H9 (cell line): Measurements from ENCODE around the gene TACC2. TPM values are rescaled to one million over a fixed set of nuclear protein-coding genes. Genes with fewer than 3 reads are reported as not detected.

ENCODE experiments used
- DNase-seq: peaks from one replicate; pipeline ENCODE4 v3.0.0-alpha.2; 2017
- H2AFZ ChIP-seq: one replicate; pipeline ENCODE4 v1.6.1; 2013; ENCODE audit warnings: mild to moderate bottlenecking, low read length, control low read depth, moderate library complexity
- H2AK5ac ChIP-seq: 2 replicates; pipeline ENCODE4 v1.6.1; 2013; ENCODE audit warnings: low read length, control low read depth, mixed read lengths; ENCODE audit not compliant: insufficient read length
- H2BK120ac ChIP-seq: one replicate; pipeline ENCODE4 v1.6.1; 2013; ENCODE audit warnings: low read depth, mild to moderate bottlenecking, low read length, control low read depth, inconsistent platforms; ENCODE audit not compliant: poor library complexity, severe bottlenecking
- H2BK12ac ChIP-seq: 2 replicates; pipeline ENCODE4 v1.6.1; 2013; ENCODE audit warnings: low read length, control low read depth, mixed read lengths, low read depth; ENCODE audit not compliant: insufficient read length
- H2BK15ac ChIP-seq: 2 replicates; pipeline ENCODE4 v1.6.1; 2013; ENCODE audit warnings: low read depth, low read length, control low read depth
- H2BK20ac ChIP-seq: one replicate; pipeline ENCODE4 v1.6.1; 2013; ENCODE audit warnings: low read depth, mild to moderate bottlenecking, low read length, control low read depth, inconsistent platforms; ENCODE audit not compliant: poor library complexity, severe bottlenecking
- H2BK5ac ChIP-seq: 2 replicates; pipeline ENCODE4 v1.6.1; 2013; ENCODE audit warnings: low read length, control low read depth, mixed read lengths; ENCODE audit not compliant: insufficient read length
- H3K14ac ChIP-seq: 2 replicates; pipeline ENCODE4 v1.6.1; 2013; ENCODE audit warnings: low read length, control low read depth; ENCODE audit not compliant: insufficient read depth
- H3K18ac ChIP-seq: 2 replicates; pipeline ENCODE4 v1.6.1; 2013; ENCODE audit warnings: low read depth, mild to moderate bottlenecking, mixed read lengths, low read length, control low read depth; ENCODE audit not compliant: insufficient read length
- H3K23ac ChIP-seq: 2 replicates; pipeline ENCODE4 v1.6.1; 2013; ENCODE audit warnings: low read length, control low read depth, mixed read lengths, low read depth; ENCODE audit not compliant: insufficient read length
- H3K23me2 ChIP-seq: 2 replicates; pipeline ENCODE4 v1.6.1; 2013; ENCODE audit warnings: low read depth, mild to moderate bottlenecking, mixed read lengths, low read length, control low read depth; ENCODE audit not compliant: insufficient read length, poor library complexity, severe bottlenecking
- H3K27ac ChIP-seq: 2 replicates; pipeline ENCODE4 v1.5.1; 2013; ENCODE audit warnings: low read length, control low read depth, mixed read lengths, low read depth; ENCODE audit not compliant: insufficient read length
- H3K27me3 ChIP-seq: 2 replicates; pipeline ENCODE4 v1.6.1; 2013; ENCODE audit warnings: low read length, control low read depth, inconsistent platforms; ENCODE audit not compliant: insufficient read depth
- H3K4ac ChIP-seq: 2 replicates; pipeline ENCODE4 v1.6.1; 2013; ENCODE audit warnings: low read depth, mild to moderate bottlenecking, control low read depth, inconsistent platforms, low read length, moderate library complexity
- H3K4me1 ChIP-seq: 2 replicates; pipeline ENCODE4 v1.6.1; 2013; ENCODE audit warnings: low read length, control low read depth, inconsistent platforms; ENCODE audit not compliant: insufficient read depth
- H3K4me2 ChIP-seq: 2 replicates; pipeline ENCODE4 v1.6.1; 2013; ENCODE audit warnings: low read length, control low read depth, mixed read lengths; ENCODE audit not compliant: insufficient read length, insufficient read depth
- H3K56ac ChIP-seq: 2 replicates; pipeline ENCODE4 v1.6.1; 2013; ENCODE audit warnings: low read depth, mild to moderate bottlenecking, mixed read lengths, low read length, control low read depth; ENCODE audit not compliant: insufficient read length
- H3K79me1 ChIP-seq: 2 replicates; pipeline ENCODE4 v1.6.1; 2013; ENCODE audit warnings: low read depth, mild to moderate bottlenecking, moderate library complexity, low read length, control low read depth, inconsistent platforms; ENCODE audit not compliant: insufficient read depth, poor library complexity, severe bottlenecking
- H3K79me2 ChIP-seq: 2 replicates; pipeline ENCODE4 v1.6.1; 2013; ENCODE audit warnings: low read length, control low read depth, inconsistent platforms; ENCODE audit not compliant: insufficient read depth
- H3K9ac ChIP-seq: 2 replicates; pipeline ENCODE4 v1.6.1; 2013; ENCODE audit warnings: low read length, control low read depth, mixed read lengths; ENCODE audit not compliant: insufficient read length; ENCODE audit errors: extremely low read depth
- H3K9me3 ChIP-seq: one replicate; pipeline ENCODE4 v1.6.1; 2013; ENCODE audit warnings: low read depth, low read length, inconsistent platforms; ENCODE audit not compliant: control insufficient read depth
- H3T11ph ChIP-seq: one replicate; pipeline ENCODE4 v1.6.1; 2013; ENCODE audit warnings: mild to moderate bottlenecking, low read length, control low read depth, inconsistent platforms
- H4K20me1 ChIP-seq: one replicate; pipeline ENCODE4 v1.6.1; 2013; ENCODE audit not compliant: control insufficient read depth, insufficient read length, insufficient read depth
- H4K5ac ChIP-seq: 2 replicates; pipeline ENCODE4 v1.6.1; 2013; ENCODE audit warnings: low read depth, mild to moderate bottlenecking, mixed read lengths, low read length, control low read depth; ENCODE audit not compliant: insufficient read length
- H4K8ac ChIP-seq: replicated peaks from 2 replicates; pipeline ENCODE4 v1.6.1; 2013; ENCODE audit warnings: low read length, control low read depth, mixed read lengths, low read depth; ENCODE audit not compliant: insufficient read length
- H4K91ac ChIP-seq: 2 replicates; pipeline ENCODE4 v1.6.1; 2013; ENCODE audit warnings: low read depth, mild to moderate bottlenecking, moderate library complexity, mixed read lengths, low read length, control low read depth; ENCODE audit not compliant: insufficient read length
- H3K27ac Mint-ChIP-seq, 3 experiments: 2 replicates in 2 of 3; 3 replicates in 1 of 3; pipeline ENCODE4 v1.8.0; 2020 to 2021; ENCODE audit warnings: mixed read lengths in 3 of 3, mild to moderate bottlenecking in 1 of 3, moderate library complexity in 1 of 3
- H3K27me3 Mint-ChIP-seq: 2 replicates; pipeline ENCODE4 v1.8.0; 2021; ENCODE audit warnings: low read depth, mild to moderate bottlenecking, moderate library complexity, mixed read lengths
- H3K36me3 Mint-ChIP-seq, 3 experiments: 2 replicates in 2 of 3; 3 replicates in 1 of 3; pipeline ENCODE4 v1.8.0; 2020 to 2021; ENCODE audit warnings: low read depth in 3 of 3, mixed read lengths in 3 of 3; ENCODE audit not compliant: insufficient read depth in 1 of 3
- H3K4me1 Mint-ChIP-seq, 2 experiments: 2 replicates each; pipeline ENCODE4 v1.8.0; 2020; ENCODE audit warnings: mixed read lengths in 2 of 2
- H3K4me3 Mint-ChIP-seq, 2 experiments: 2 replicates in 1 of 2; 3 replicates in 1 of 2; pipeline ENCODE4 v1.8.0; 2020 to 2021; ENCODE audit warnings: mild to moderate bottlenecking in 2 of 2, mixed read lengths in 2 of 2, moderate library complexity in 1 of 2
- H3K9me3 Mint-ChIP-seq, 2 experiments: 2 replicates in 1 of 2; 3 replicates in 1 of 2; pipeline ENCODE4 v1.8.0; 2020; ENCODE audit warnings: mild to moderate bottlenecking in 2 of 2, mixed read lengths in 2 of 2, moderate library complexity in 1 of 2
- WGBS: extraction: QIAGEN DNeasy Blood & Tissue Kit; methylation state at CpG from one replicate; pipeline ENCODE4 v1.1.7; 2013; ENCODE audit warnings: missing lambda C conversion rate, low lambda C conversion rate, mixed read lengths; ENCODE audit not compliant: insufficient read length; ENCODE audit errors: extremely low coverage; 5-methylcytosine and 5-hydroxymethylcytosine counted together
- total RNA-seq: library from RNA; stranded (reverse); gene quantifications from 2 replicates; pipeline ENCODE4 v1.2.1, GENCODE V29; 2021
- TF ChIP-seq, protein P1 (sequence below): fragments of 200-600 bp; sonication (generic); conservative IDR thresholded peaks from 3 replicates; pipeline ENCODE4 v1.8.0; 2021; ENCODE audit warnings: antibody characterized with exemption, mild to moderate bottlenecking

Gene TACC2
- total RNA-seq, 1 experiment from 2014 or later: 58.1 TPM

DNA sequence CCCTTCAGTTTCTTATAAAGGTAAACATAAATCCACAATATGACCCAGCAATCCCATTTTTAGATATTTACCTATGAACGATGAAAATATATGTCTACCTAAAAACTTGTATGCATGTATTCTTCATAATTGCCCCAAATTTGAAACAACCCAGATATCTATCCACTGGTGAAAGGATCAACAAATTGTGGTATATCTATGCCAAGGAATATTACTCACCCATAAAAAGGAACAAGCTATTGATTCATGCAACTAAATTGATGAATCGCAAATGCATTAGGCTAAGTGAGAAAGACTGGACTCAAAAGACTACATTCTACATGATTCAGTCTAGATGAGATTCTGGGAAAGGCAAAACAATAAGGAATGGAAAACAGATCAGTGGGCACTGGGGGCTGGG lies 156.2 kb downstream of the TACC2 start:
- no peak overlapping the region for H2BK12ac ChIP-seq
- no peak overlapping the region for H2BK120ac ChIP-seq
- H2BK20ac ChIP-seq: no peak overlapping the region
- no peak overlapping the region for H3K4me3 Mint-ChIP-seq
- no peak overlapping the region for H3K14ac ChIP-seq
- H3T11ph ChIP-seq: no peak overlapping the region
- H3K23me2 ChIP-seq: no peaks in the 10 kb centered on the region
- no peak overlapping the region for H4K5ac ChIP-seq
- no peak overlapping the region for H3K9ac ChIP-seq
- no peaks in the 10 kb centered on the region for H3K79me2 ChIP-seq
- H2AFZ ChIP-seq: no peak overlapping the region
- no peak overlapping the region for H3K27ac ChIP-seq
- no CpG with 5 or more reads among the region's 2 CpGs for WGBS
- no peak for DNase-seq
- no peak overlapping the region for H3K56ac ChIP-seq
- no peak overlapping the region for H2AK5ac ChIP-seq
- H3K4ac ChIP-seq: no peak overlapping the region
- no peak overlapping the region for H4K91ac ChIP-seq
- H3K18ac ChIP-seq: no peak overlapping the region
- no peaks in the 10 kb centered on the region for H3K9me3 ChIP-seq
- peaks cover 19 to 32% of the 10 kb centered on the region in 2 experiments for H3K4me1 Mint-ChIP-seq
- no peak overlapping the region for H3K27ac Mint-ChIP-seq
- H4K8ac ChIP-seq: no peak overlapping the region
- peaks cover 3% of the 10 kb centered on the region; the same call in 1 of the 2 replicates for H3K4me1 ChIP-seq
- no peak overlapping the region for H3K4me2 ChIP-seq
- H2BK15ac ChIP-seq: no peak overlapping the region
- H4K20me1 ChIP-seq: no peaks in the 10 kb centered on the region
- TF ChIP-seq, protein P1, sequence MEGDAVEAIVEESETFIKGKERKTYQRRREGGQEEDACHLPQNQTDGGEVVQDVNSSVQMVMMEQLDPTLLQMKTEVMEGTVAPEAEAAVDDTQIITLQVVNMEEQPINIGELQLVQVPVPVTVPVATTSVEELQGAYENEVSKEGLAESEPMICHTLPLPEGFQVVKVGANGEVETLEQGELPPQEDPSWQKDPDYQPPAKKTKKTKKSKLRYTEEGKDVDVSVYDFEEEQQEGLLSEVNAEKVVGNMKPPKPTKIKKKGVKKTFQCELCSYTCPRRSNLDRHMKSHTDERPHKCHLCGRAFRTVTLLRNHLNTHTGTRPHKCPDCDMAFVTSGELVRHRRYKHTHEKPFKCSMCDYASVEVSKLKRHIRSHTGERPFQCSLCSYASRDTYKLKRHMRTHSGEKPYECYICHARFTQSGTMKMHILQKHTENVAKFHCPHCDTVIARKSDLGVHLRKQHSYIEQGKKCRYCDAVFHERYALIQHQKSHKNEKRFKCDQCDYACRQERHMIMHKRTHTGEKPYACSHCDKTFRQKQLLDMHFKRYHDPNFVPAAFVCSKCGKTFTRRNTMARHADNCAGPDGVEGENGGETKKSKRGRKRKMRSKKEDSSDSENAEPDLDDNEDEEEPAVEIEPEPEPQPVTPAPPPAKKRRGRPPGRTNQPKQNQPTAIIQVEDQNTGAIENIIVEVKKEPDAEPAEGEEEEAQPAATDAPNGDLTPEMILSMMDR: no peak
- H3K36me3 Mint-ChIP-seq: peaks cover 34 to 47% (median 40%) of the 10 kb centered on the region in 3 experiments
- no peak overlapping the region for H3K23ac ChIP-seq
- peaks cover 12 to 15% of the 10 kb centered on the region in 2 experiments for H3K9me3 Mint-ChIP-seq
- H3K27me3 ChIP-seq: no peaks in the 10 kb centered on the region
- no peaks in the 10 kb centered on the region for H3K27me3 Mint-ChIP-seq
- no peak overlapping the region for H2BK5ac ChIP-seq
- no peaks in the 10 kb centered on the region for H3K79me1 ChIP-seq
